HepG2 (cell line): ENCODE results near the gene CELF4. TPM values are rescaled to one million over a fixed set of nuclear protein-coding genes. Genes with fewer than 3 reads are reported as not detected.

Source experiments
- BCL6 ChIP-seq: IDR thresholded peaks from 2 replicates; pipeline ENCODE4 v1.6.1; 2016; ENCODE audit warnings: missing genetic modification reagents, missing compliant biosample characterization
- FOSL2 ChIP-seq: sonication (generic); formaldehyde crosslinking; IDR thresholded peaks from 2 replicates; pipeline ENCODE4 v1.4.0; 2020; ENCODE audit warnings: missing genetic modification reagents
- FOXC1 ChIP-seq: sonication (generic); formaldehyde crosslinking; IDR thresholded peaks from 2 replicates; pipeline ENCODE4 v1.8.0; 2022; ENCODE audit warnings: mild to moderate bottlenecking, missing genetic modification reagents, borderline replicate concordance
- FOXM1 ChIP-seq: sonication (generic); formaldehyde crosslinking; IDR thresholded peaks from 2 replicates; pipeline ENCODE4 v1.5.0; 2020; ENCODE audit warnings: missing genetic modification reagents
- KDM4B ChIP-seq: sonication (generic); formaldehyde crosslinking; IDR thresholded peaks from 2 replicates; pipeline ENCODE4 v1.4.0; 2020; ENCODE audit warnings: missing genetic modification reagents
- NFE2 ChIP-seq: sonication (generic); formaldehyde crosslinking; IDR thresholded peaks from 2 replicates; pipeline ENCODE4 v1.4.0; 2020; ENCODE audit warnings: missing genetic modification reagents
- NRL ChIP-seq: sonication (generic); formaldehyde crosslinking; IDR thresholded peaks from 2 replicates; pipeline ENCODE4 v1.5.0; 2020; ENCODE audit warnings: missing genetic modification reagents, mild to moderate bottlenecking, moderate library complexity, borderline replicate concordance
- PAX8 ChIP-seq: sonication (generic); formaldehyde crosslinking; IDR thresholded peaks from 2 replicates; pipeline ENCODE4 v1.8.0; 2022; ENCODE audit warnings: mild to moderate bottlenecking, missing genetic modification reagents, borderline replicate concordance
- PHF8 ChIP-seq: sonication (generic); formaldehyde crosslinking; IDR thresholded peaks from 2 replicates; pipeline ENCODE4 v1.5.0; 2020; ENCODE audit warnings: missing genetic modification reagents
- SUZ12 ChIP-seq: fragments of 150-350 bp; IDR thresholded peaks from 2 replicates; pipeline ENCODE4 v1.6.1; 2014; ENCODE audit warnings: low read depth, low read length
- TAF15 ChIP-seq: fragments of 200-400 bp; formaldehyde crosslinking; IDR thresholded peaks from one replicate; pipeline ENCODE4 v1.6.1; 2018; ENCODE audit warnings: mild to moderate bottlenecking, low read depth, low read length; ENCODE audit not compliant: poor library complexity, severe bottlenecking
- THAP8 ChIP-seq: sonication (generic); formaldehyde crosslinking; IDR thresholded peaks from 2 replicates; pipeline ENCODE4 v1.5.1; 2020; ENCODE audit warnings: missing genetic modification reagents, mild to moderate bottlenecking, borderline replicate concordance
- WIZ ChIP-seq: sonication (generic); formaldehyde crosslinking; IDR thresholded peaks from 2 replicates; pipeline ENCODE4 v1.5.1; 2020; ENCODE audit warnings: mild to moderate bottlenecking, missing genetic modification reagents
- ZBTB40 ChIP-seq, 2 experiments: fragments of 450-650 bp in 1 of 2; sonication (generic) in 1 of 2; formaldehyde crosslinking in 1 of 2; IDR thresholded peaks; 2 replicates each; pipeline versions ENCODE4 v1.6.1 to v1.8.0; 2016 to 2022; ENCODE audit warnings: antibody characterized with exemption in 1 of 2, mild to moderate bottlenecking in 1 of 2, missing genetic modification reagents in 1 of 2
- ZNF24 ChIP-seq: fragments of 450-650 bp; IDR thresholded peaks from 2 replicates; pipeline ENCODE4 v1.6.1; 2017; ENCODE audit warnings: antibody characterized with exemption, mild to moderate bottlenecking
- ZNF337 ChIP-seq: sonication (generic); formaldehyde crosslinking; IDR thresholded peaks from 2 replicates; pipeline ENCODE4 v1.5.1; 2020; ENCODE audit warnings: missing genetic modification reagents, low read depth, mild to moderate bottlenecking, borderline replicate concordance
- ZNF44 ChIP-seq: sonication (generic); formaldehyde crosslinking; IDR thresholded peaks from 2 replicates; pipeline ENCODE4 v1.5.1; 2020; ENCODE audit warnings: mild to moderate bottlenecking, missing genetic modification reagents
- ZNF549 ChIP-seq: sonication (generic); formaldehyde crosslinking; IDR thresholded peaks from 2 replicates; pipeline ENCODE4 v1.5.0; 2020; ENCODE audit warnings: missing genetic modification reagents
- ZNF652 ChIP-seq: IDR thresholded peaks from 2 replicates; pipeline ENCODE4 v1.6.1; 2016; ENCODE audit warnings: low read depth, borderline replicate concordance
- ZNF678 ChIP-seq: sonication (generic); formaldehyde crosslinking; IDR thresholded peaks from 2 replicates; pipeline ENCODE4 v1.4.0; 2020; ENCODE audit warnings: mild to moderate bottlenecking, missing genetic modification reagents
- ZNF746 ChIP-seq: sonication (generic); formaldehyde crosslinking; IDR thresholded peaks from 2 replicates; pipeline ENCODE4 v1.8.0; 2022; ENCODE audit warnings: mild to moderate bottlenecking, missing genetic modification reagents
- ZNF761 ChIP-seq: sonication (generic); formaldehyde crosslinking; conservative IDR thresholded peaks from 2 replicates; pipeline ENCODE4 v1.4.0; 2020; ENCODE audit warnings: mild to moderate bottlenecking, missing genetic modification reagents
- polyA plus RNA-seq, 8 experiments: library from polyadenylated mRNA; depleted of rRNA in 3 of 8; stranded (reverse) in 7 of 8; unstranded in 1 of 8; fragments of >200 nt; fragmentation: Illumina TruSeq in 4 of 8; extraction: Trizol in 4 of 8; gene quantifications; 2 replicates each; pipeline versions ENCODE4 v1.2.1 to v1.2.3, GENCODE V29; 2011 to 2016; ENCODE audit warnings: low read depth in 4 of 8, missing spikeins in 1 of 8, mixed read lengths in 1 of 8; ENCODE audit not compliant: insufficient read depth in 1 of 8
- total RNA-seq, 5 experiments: library from RNA; depleted of rRNA; stranded (reverse); fragments of >200 nt; fragmentation: Illumina TruSeq; extraction: Trizol; gene quantifications; 2 replicates each; pipeline ENCODE4 v1.2.3, GENCODE V29; 2016; ENCODE audit warnings: low read depth in 1 of 5

Gene CELF4
- total and polyA plus RNA-seq, 2 of the 13 experiments (the other 11 are each of a cell fraction or from before 2014, with no cell fraction given) = not detected

GRCh38 chr18:37270038-37270665, 295.4 kb downstream of the CELF4 start (continued):
- TF ChIP-seq ZBTB40 (IDR thresholded peaks at IDR 0.05) (no peak), ZBTB40 (CRISPR knock-in tag; IDR thresholded peaks at IDR 0.05) (peak; percentile 98), SUZ12 (no peak), ZNF678 (CRISPR knock-in tag) (peak; percentile 100), TAF15 (no peak), ZNF746 (CRISPR knock-in tag) (peak; percentile 98), FOXC1 (CRISPR knock-in tag) (peak; percentile 100), ZNF652 (peak; percentile 85), ZNF549 (CRISPR knock-in tag) (peak; percentile 97), ZNF44 (CRISPR knock-in tag) (peak; percentile 100), FOSL2 (CRISPR knock-in tag) (peak; percentile 92), PAX8 (peak; percentile 100), NFE2 (CRISPR knock-in tag) (peak; percentile 95), THAP8 (peak; percentile 99), ZNF761 (CRISPR knock-in tag) (peak; percentile 99), KDM4B (CRISPR knock-in tag) (peak; percentile 100), FOXM1 (CRISPR knock-in tag) (peak; percentile 99), BCL6 (CRISPR knock-in tag) (peak; percentile 94), WIZ (CRISPR knock-in tag) (peak; percentile 100), PHF8 (CRISPR knock-in tag) (peak; percentile 80), ZNF24 (no peak), ZNF337 (CRISPR knock-in tag) (peak; percentile 99; the same call in 1 of the 2 replicates), NRL (peak; percentile 98)
